ENCODE data around the gene EP400. TPM values are rescaled to one million over a fixed set of nuclear protein-coding genes. Genes with fewer than 3 reads are reported as not detected.

The EP400 gene
- total RNA-seq, 1 donor from 2014 or later, result 51.3 TPM

- Mint-ChIP-seq H3K4me1 (ENCODE audit: unreplicated experiment) (no peaks in the 10 kb centered on the region), H3K9me3 (ENCODE audit: unreplicated experiment) (no peaks in the 10 kb centered on the region), H3K27ac (ENCODE audit: unreplicated experiment) (no peak overlapping the region), H3K27me3 (ENCODE audit: unreplicated experiment) (no peaks in the 10 kb centered on the region), H3K36me3 (ENCODE audit: unreplicated experiment) (peaks cover 45% of the 10 kb centered on the region), H3K4me3 (ENCODE audit: unreplicated experiment) (no peak overlapping the region)
- DNase-seq (ENCODE audit: extremely low spot score, unreplicated experiment), result no peak
- TF ChIP-seq, protein P1, sequence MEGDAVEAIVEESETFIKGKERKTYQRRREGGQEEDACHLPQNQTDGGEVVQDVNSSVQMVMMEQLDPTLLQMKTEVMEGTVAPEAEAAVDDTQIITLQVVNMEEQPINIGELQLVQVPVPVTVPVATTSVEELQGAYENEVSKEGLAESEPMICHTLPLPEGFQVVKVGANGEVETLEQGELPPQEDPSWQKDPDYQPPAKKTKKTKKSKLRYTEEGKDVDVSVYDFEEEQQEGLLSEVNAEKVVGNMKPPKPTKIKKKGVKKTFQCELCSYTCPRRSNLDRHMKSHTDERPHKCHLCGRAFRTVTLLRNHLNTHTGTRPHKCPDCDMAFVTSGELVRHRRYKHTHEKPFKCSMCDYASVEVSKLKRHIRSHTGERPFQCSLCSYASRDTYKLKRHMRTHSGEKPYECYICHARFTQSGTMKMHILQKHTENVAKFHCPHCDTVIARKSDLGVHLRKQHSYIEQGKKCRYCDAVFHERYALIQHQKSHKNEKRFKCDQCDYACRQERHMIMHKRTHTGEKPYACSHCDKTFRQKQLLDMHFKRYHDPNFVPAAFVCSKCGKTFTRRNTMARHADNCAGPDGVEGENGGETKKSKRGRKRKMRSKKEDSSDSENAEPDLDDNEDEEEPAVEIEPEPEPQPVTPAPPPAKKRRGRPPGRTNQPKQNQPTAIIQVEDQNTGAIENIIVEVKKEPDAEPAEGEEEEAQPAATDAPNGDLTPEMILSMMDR (IDR thresholded peaks at IDR 0.05), result no peak
Measured at GRCh38 chr12:132065609-132066344, 116.0 kb downstream of the EP400 start.

GRCh38 chr12:132066345-132066685 lies 116.6 kb downstream of the EP400 start:
- no peak overlapping the region for H3K4me3 Mint-ChIP-seq (ENCODE audit: unreplicated experiment)
- TF ChIP-seq, protein P1 (IDR thresholded peaks at IDR 0.05), result no peak
- no peaks in the 10 kb centered on the region for H3K9me3 Mint-ChIP-seq (ENCODE audit: unreplicated experiment)
- no peaks in the 10 kb centered on the region for H3K27me3 Mint-ChIP-seq (ENCODE audit: unreplicated experiment)
- peaks cover 43% of the 10 kb centered on the region for H3K36me3 Mint-ChIP-seq (ENCODE audit: unreplicated experiment)
- no peak overlapping the region for H3K27ac Mint-ChIP-seq (ENCODE audit: unreplicated experiment)
- DNase-seq (ENCODE audit: extremely low spot score, unreplicated experiment), result no peak
- no peaks in the 10 kb centered on the region for H3K4me1 Mint-ChIP-seq (ENCODE audit: unreplicated experiment)

DNA sequence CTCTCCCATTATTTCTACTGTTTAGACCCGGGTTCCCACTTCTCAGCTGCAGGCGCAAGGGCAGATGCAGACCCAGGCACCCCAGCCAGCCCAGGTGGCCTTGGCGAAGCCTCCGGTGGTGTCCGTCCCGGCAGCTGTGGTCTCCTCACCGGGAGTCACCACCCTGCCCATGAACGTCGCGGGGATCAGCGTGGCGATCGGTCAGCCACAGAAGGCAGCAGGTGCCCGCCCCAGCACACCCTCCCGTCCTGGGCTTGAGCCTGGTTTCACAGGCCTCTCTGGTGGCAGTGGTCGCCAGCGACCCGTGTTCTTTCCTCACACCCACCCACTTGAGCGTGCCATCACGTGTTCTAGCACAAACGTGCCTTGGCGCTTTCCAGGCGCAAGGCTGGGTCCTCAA lies 117.0 kb downstream of the EP400 start:
- Mint-ChIP-seq H3K4me1 (ENCODE audit: unreplicated experiment) (no peaks in the 10 kb centered on the region), H3K4me3 (ENCODE audit: unreplicated experiment) (no peak overlapping the region), H3K36me3 (ENCODE audit: unreplicated experiment) (peaks cover 43% of the 10 kb centered on the region), H3K27ac (ENCODE audit: unreplicated experiment) (no peak overlapping the region), H3K27me3 (ENCODE audit: unreplicated experiment) (no peaks in the 10 kb centered on the region), H3K9me3 (ENCODE audit: unreplicated experiment) (no peaks in the 10 kb centered on the region)
- DNase-seq (ENCODE audit: extremely low spot score, unreplicated experiment), result no peak
- TF ChIP-seq, protein P1 (IDR thresholded peaks at IDR 0.05), result no peak

DNA sequence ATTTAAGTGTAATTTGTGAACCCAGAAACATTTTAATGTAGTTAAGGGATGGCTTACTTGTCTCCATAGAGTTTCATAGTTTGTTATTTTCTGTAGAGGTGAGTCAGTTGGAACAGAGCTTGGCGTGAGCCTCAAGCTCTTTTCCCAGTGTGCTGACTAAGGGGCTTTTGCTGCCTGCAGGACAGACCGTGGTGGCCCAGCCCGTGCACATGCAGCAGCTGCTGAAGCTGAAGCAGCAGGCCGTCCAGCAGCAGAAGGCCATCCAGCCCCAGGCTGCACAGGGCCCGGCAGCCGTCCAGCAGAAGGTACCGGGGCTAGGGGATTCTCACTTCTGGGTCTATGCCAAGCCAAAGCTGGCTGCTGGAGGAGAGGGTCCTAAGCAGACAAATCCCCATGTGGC lies 117.4 kb downstream of the EP400 start:
- TF ChIP-seq, protein P1 (IDR thresholded peaks at IDR 0.05), result no peak
- Mint-ChIP-seq H3K36me3 (ENCODE audit: unreplicated experiment) (peaks cover 43% of the 10 kb centered on the region), H3K27ac (ENCODE audit: unreplicated experiment) (no peak overlapping the region), H3K4me3 (ENCODE audit: unreplicated experiment) (no peak overlapping the region), H3K4me1 (ENCODE audit: unreplicated experiment) (no peaks in the 10 kb centered on the region), H3K27me3 (ENCODE audit: unreplicated experiment) (no peaks in the 10 kb centered on the region), H3K9me3 (ENCODE audit: unreplicated experiment) (no peaks in the 10 kb centered on the region)
- no peak for DNase-seq (ENCODE audit: extremely low spot score, unreplicated experiment)

DNA sequence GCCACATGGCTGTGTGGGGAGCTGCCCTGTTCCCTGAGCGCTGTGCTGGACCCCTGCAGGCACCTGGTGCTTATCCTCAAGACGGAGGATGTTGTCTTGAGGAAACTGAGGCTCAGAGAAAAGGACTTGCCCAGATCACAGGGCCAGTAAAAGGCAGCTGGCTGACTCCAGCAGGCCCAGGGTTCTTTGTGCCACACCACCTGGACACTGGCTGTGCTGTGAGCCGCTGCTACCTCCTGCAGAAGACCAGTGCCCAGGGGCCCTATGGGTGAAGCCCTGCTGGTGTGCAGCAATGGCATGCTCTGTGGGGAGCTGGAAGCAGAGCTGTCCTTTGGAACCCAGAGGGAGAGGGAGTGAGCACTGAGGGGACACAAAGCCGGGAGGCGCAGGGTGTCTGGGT lies 118.5 kb downstream of the EP400 start:
- Mint-ChIP-seq H3K9me3 (ENCODE audit: unreplicated experiment) (no peaks in the 10 kb centered on the region), H3K4me3 (ENCODE audit: unreplicated experiment) (no peak overlapping the region), H3K4me1 (ENCODE audit: unreplicated experiment) (no peaks in the 10 kb centered on the region), H3K27me3 (ENCODE audit: unreplicated experiment) (no peaks in the 10 kb centered on the region), H3K36me3 (ENCODE audit: unreplicated experiment) (peaks cover 41% of the 10 kb centered on the region), H3K27ac (ENCODE audit: unreplicated experiment) (no peak overlapping the region)
- DNase-seq (ENCODE audit: extremely low spot score, unreplicated experiment), result no peak
- TF ChIP-seq, protein P1 (IDR thresholded peaks at IDR 0.05), result no peak

All from osteocyte (in vitro differentiated cells).